ENCODE measurements around the gene CAV3. TPM values are rescaled to one million over a fixed set of nuclear protein-coding genes. Genes with fewer than 3 reads are reported as not detected.
"Not testable (repeated sequence)": the region's sequence is repeated elsewhere in the genome, so short reads cannot be mapped to it uniquely, and the experiment has no call there.

The CAV3 gene
- total RNA-seq (not detected in 2 replicates), polyA plus RNA-seq (not detected in 2 replicates), polyA minus RNA-seq (not detected in 2 replicates), Bru-seq, nascent RNA (not detected), BruChase-seq, experiment 1, labeled RNA remaining after a 6-hour chase (not detected), BruChase-seq, experiment 2, labeled RNA remaining after a 2-hour chase (not detected)
- polyA plus RNA-seq (2011; cell fraction: cytosol; rRNA removed) = not detected in 2 replicates
- polyA plus RNA-seq (2011; cell fraction: nucleus; rRNA removed) = not detected in 2 replicates
- not detected in 2 replicates for polyA plus RNA-seq (2012)
- polyA minus RNA-seq (2011; cell fraction: cytosol; rRNA and poly(A)+ RNA removed) = not detected
- not detected in 2 replicates for polyA minus RNA-seq (2011; cell fraction: nucleus; rRNA and poly(A)+ RNA removed)
- long read RNA-seq, partial matches to known transcripts = 0 of 2 reads
- long read RNA-seq, other reads (novel, unspliced or antisense) = 2 of 2 reads

GRCh38 chr3:8733332-8734094, at the start of gene CAV3:
Gene CAV3 (plus strand): TSS chr3:8733802. CDS start chr3:8733877, 75 bp downstream.
- Histone ChIP-seq H3K9me1 (replicated peaks; ENCODE audit: control insufficient read depth, extremely low read depth, insufficient read depth, low read length) (no peaks in the 10 kb centered on the region), H3K27ac (ENCODE audit: insufficient read depth, low read depth, low read length) (no peak within 1 kb of the TSS), H3K27me3 (ENCODE audit: control insufficient read depth in 2 of 2, insufficient read depth in 2 of 2, low read length in 2 of 2) (no peaks in the 10 kb centered on the region), H3K4me3 (replicated peaks in 1 of 3; ENCODE audit: insufficient read depth in 1 of 3, low read depth in 1 of 3, low read length in 3 of 3) (no peak within 1 kb of the TSS), H3K36me3 (ENCODE audit: control insufficient read depth in 2 of 2, extremely low read depth in 1 of 2, insufficient read depth in 2 of 2, low read length in 2 of 2) (no peaks in the 10 kb centered on the region), H3K9me3 (replicated peaks; ENCODE audit: control insufficient read depth, insufficient read depth, low read length) (no peaks in the 10 kb centered on the region), H2AFZ (ENCODE audit: low read depth, low read length) (no peak within 1 kb of the TSS), H3K79me2 (ENCODE audit: control insufficient read depth, insufficient read depth, low read length) (no peaks in the 10 kb centered on the region), H4K20me1 (replicated peaks; ENCODE audit: control insufficient read depth, extremely low read depth, insufficient read depth, low read length) (no peaks in the 10 kb centered on the region), H3K4me2 (ENCODE audit: insufficient read depth, low read length) (no peak within 1 kb of the TSS), H3K4me1 (ENCODE audit: control insufficient read depth, extremely low read depth, insufficient read depth, low read length) (no peaks in the 10 kb centered on the region), H3K9ac (replicated peaks; ENCODE audit: extremely low read depth, insufficient read depth, low read length) (no peak within 1 kb of the TSS)
- BruUV-seq (replicated peaks) = no TSS peak
- DNase-seq (ENCODE audit: low read depth, low spot score) (no peak), FAIRE-seq (no peak)
- intact Hi-C loops (cut with micrococcal nuclease) = no loop called here
- ChIA-PET POLR2A (no interaction called here), CTCF (no interaction called here)
- no peak for TF ChIP-seq FOS (IDR thresholded peaks at IDR 0.05; ENCODE audit: borderline replicate concordance, insufficient read depth, low read length)
- TF ChIP-seq MYC (IDR thresholded peaks at IDR 0.05; ENCODE audit: low read depth, low read length) = no peak
- no peak for TF ChIP-seq JUN (IDR thresholded peaks at IDR 0.05; ENCODE audit: borderline replicate concordance, insufficient read depth, insufficient read length, low read depth)
- no peak for TF ChIP-seq MAX (IDR thresholded peaks at IDR 0.05; ENCODE audit: insufficient read depth, insufficient read length)
- no peak for TF ChIP-seq CTCF (IDR thresholded peaks at IDR 0.05; ENCODE audit: extremely low read depth in 1 of 2, insufficient read depth in 1 of 2, low read depth in 1 of 2, low read length in 2 of 2)
- no peak for TF ChIP-seq POLR2AphosphoS5 (IDR thresholded peaks at IDR 0.05; ENCODE audit: insufficient read depth, low read depth, low read length)
- dilution Hi-C loops (cut with MboI; ENCODE audit: extremely low pct_ligation_motif_present, low sequenced_read_pairs) = no loop called here

- H3K9me1 ChIP-seq (replicated peaks; ENCODE audit: control insufficient read depth, extremely low read depth, insufficient read depth, low read length); dilution Hi-C loops (cut with MboI; ENCODE audit: extremely low pct_ligation_motif_present, low sequenced_read_pairs); FAIRE-seq; DNase-seq (ENCODE audit: low read depth, low spot score); H3K79me2 ChIP-seq (ENCODE audit: control insufficient read depth, insufficient read depth, low read length); H3K9me3 ChIP-seq (replicated peaks; ENCODE audit: control insufficient read depth, insufficient read depth, low read length); H3K4me1 ChIP-seq (ENCODE audit: control insufficient read depth, extremely low read depth, insufficient read depth, low read length); intact Hi-C loops (cut with micrococcal nuclease); H3K36me3 ChIP-seq (ENCODE audit: control insufficient read depth in 2 of 2, extremely low read depth in 1 of 2, insufficient read depth in 2 of 2, low read length in 2 of 2); H4K20me1 ChIP-seq (replicated peaks; ENCODE audit: control insufficient read depth, extremely low read depth, insufficient read depth, low read length); BruUV-seq (replicated peaks); CTCF ChIA-PET; H3K27ac ChIP-seq (ENCODE audit: insufficient read depth, low read depth, low read length); H2AFZ ChIP-seq (ENCODE audit: low read depth, low read length); H3K9ac ChIP-seq (replicated peaks; ENCODE audit: extremely low read depth, insufficient read depth, low read length); H3K4me3 ChIP-seq (replicated peaks in 1 of 3; ENCODE audit: insufficient read depth in 1 of 3, low read depth in 1 of 3, low read length in 3 of 3); H3K27me3 ChIP-seq (ENCODE audit: control insufficient read depth in 2 of 2, insufficient read depth in 2 of 2, low read length in 2 of 2); POLR2A ChIA-PET; H3K4me2 ChIP-seq (ENCODE audit: insufficient read depth, low read length): not testable (repeated sequence)
These were observed 48.6 kb upstream of the CAV3 start for GRCh38 chr3:8684992-8685391.

GRCh38 chr3:8691295-8691694, 42.3 kb upstream of the CAV3 start:
- H3K9ac ChIP-seq (replicated peaks; ENCODE audit: extremely low read depth, insufficient read depth, low read length); FAIRE-seq; H2AFZ ChIP-seq (ENCODE audit: low read depth, low read length); H4K20me1 ChIP-seq (replicated peaks; ENCODE audit: control insufficient read depth, extremely low read depth, insufficient read depth, low read length); H3K27ac ChIP-seq (ENCODE audit: insufficient read depth, low read depth, low read length); POLR2A ChIA-PET; CTCF ChIA-PET; H3K79me2 ChIP-seq (ENCODE audit: control insufficient read depth, insufficient read depth, low read length); H3K4me3 ChIP-seq (replicated peaks in 1 of 3; ENCODE audit: insufficient read depth in 1 of 3, low read depth in 1 of 3, low read length in 3 of 3); intact Hi-C loops (cut with micrococcal nuclease); H3K9me1 ChIP-seq (replicated peaks; ENCODE audit: control insufficient read depth, extremely low read depth, insufficient read depth, low read length); H3K27me3 ChIP-seq (ENCODE audit: control insufficient read depth in 2 of 2, insufficient read depth in 2 of 2, low read length in 2 of 2); H3K36me3 ChIP-seq (ENCODE audit: control insufficient read depth in 2 of 2, extremely low read depth in 1 of 2, insufficient read depth in 2 of 2, low read length in 2 of 2); H3K4me2 ChIP-seq (ENCODE audit: insufficient read depth, low read length); DNase-seq (ENCODE audit: low read depth, low spot score); H3K9me3 ChIP-seq (replicated peaks; ENCODE audit: control insufficient read depth, insufficient read depth, low read length); H3K4me1 ChIP-seq (ENCODE audit: control insufficient read depth, extremely low read depth, insufficient read depth, low read length); BruUV-seq (replicated peaks); dilution Hi-C loops (cut with MboI; ENCODE audit: extremely low pct_ligation_motif_present, low sequenced_read_pairs): not testable (repeated sequence)
